Hair follicle dermal papilla cell (primary cell): Measurements from ENCODE around the gene EPAS1. TPM values are rescaled to one million over a fixed set of nuclear protein-coding genes. Genes with fewer than 3 reads are reported as not detected.

Source experiments
- small RNA-seq: library from RNA; depleted of rRNA; stranded (forward); fragments of <200 nt; gene quantifications from one replicate; pipeline ENCODE3, GENCODE V24; 2012
- total RNA-seq: library from RNA; depleted of rRNA; stranded (reverse); fragments of >200 nt; gene quantifications from 2 replicates; pipeline ENCODE4 v1.2.3, GENCODE V29; 2012

Gene EPAS1
- 134 and 159 TPM in 2 replicates for total RNA-seq

GRCh38 chr2:46296840-46297545 lies at the start of gene EPAS1:
EPAS1 (plus strand) TSS chr2:46297407; CDS start chr2:46297912, 505 bp downstream.

Small RNA genes lying within 50 kb of the gene (small RNA-seq; reads per million reads assigned to genes)
- gene RF00017, result not detected

Other genes with a start within 250 kb of the EPAS1 start
- gene TMEM247, start 182.2 kb downstream of the EPAS1 start, total RNA-seq, result not detected in 2 replicates
- 99.0 and 108 TPM in 2 replicates for gene RHOQ, start 245.1 kb downstream of the EPAS1 start, total RNA-seq
- 4.5 and 4.7 TPM in 2 replicates for gene ATP6V1E2, start 245.2 kb downstream of the EPAS1 start, total RNA-seq